Measurements from ENCODE around the gene CYP4F11.
"Not testable (repeated sequence)": the region's sequence is repeated elsewhere in the genome, so short reads cannot be mapped to it uniquely, and the experiment has no call there.

Gene CYP4F11

DNA sequence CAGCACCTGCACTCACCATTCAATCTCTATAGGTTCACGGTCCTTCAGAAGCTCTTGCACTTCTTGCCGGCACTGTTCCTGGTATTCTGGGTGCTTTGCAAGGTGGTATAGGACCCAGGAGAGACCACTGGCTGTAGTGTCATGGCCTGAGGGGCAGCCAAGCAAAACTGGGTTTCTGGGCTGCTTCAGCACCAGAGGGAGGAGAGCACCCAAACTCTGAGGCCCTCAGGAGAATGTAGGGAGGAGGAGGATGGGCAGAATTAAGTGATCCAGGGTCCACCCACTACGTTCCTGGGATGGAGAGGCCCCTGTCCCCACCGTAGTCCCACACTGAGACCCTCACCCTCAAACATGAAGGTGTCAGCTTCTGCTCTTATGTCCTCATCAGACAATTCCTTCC, 12.3 kb downstream of the CYP4F11 start:
- no peak for ATAC-seq

DNA sequence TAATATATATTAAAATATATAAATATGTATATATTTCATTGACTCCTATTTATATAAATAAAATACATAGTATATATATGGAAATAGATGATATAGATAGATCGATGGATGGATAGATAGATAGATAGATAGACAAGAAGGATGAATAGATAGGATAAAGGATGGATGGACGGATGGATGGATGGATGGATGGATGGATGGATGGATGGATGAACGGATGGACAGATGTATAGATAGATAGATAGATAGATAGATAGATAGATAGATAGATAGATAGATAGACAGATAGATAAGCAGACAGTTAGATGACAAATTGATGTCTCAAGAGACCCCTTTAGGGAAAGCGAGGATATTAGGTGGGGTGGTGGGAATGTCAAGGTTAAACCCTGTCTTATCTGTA, 15.1 kb downstream of the CYP4F11 start:
- no peak for ATAC-seq

DNA sequence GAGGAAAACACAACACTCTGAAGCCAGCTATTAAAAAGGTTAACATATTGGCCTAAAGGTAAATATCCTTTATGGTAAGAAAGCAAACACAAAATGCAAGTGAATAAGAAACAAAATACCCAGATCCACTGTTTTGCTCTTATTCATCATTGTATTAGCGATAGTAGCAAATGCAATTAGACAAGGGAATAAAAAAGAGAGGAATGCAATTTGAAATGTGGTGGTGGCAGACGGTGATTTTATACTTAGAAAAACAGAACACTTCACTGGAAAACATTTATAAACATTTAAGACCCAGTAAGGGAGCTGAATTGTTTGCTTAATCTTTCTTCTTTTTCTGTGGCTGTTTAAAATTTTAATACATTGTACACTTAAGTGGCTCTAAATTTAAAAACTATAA, 19.2 kb downstream of the CYP4F11 start:
- ATAC-seq, result no peak

DNA sequence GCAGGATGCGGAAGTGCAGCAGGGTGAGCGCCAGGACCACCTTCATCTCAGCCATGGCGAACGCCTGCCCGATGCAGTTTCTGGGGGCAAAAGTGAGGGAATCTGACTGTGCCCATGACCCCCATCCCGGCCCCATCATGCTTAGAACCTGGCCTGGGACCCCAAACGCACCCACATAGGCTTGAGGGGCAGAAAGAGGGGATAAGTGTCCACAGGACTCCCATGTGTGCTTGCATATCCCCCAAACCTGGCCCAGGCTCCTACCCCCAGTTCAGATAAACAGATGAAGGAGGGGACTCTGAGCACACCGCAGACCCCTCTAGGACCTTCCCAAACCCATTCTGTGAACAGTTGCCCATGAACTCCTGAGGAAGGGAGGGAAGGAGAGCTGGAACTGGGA, 20.5 kb downstream of the CYP4F11 start:
- no peak for ATAC-seq

DNA sequence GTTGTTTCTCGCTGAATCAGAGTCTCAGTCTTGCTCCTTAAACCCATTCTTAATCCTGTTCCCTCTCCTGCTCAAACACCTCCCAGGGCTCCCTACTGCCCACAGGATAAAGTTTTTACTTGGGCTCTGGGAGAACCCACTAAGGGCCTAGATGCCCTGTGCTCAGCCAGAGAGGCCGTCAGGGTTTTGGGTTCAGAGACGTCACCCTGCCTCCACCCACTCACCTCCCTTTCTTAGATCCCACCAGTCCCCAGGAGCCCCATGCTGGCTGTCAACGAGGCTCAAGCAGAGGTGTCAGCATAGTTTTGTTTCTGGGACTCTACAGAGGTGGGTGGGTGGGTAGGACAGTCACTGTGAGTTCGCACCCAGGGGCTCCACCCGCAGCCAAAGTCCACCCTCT, 20.9 kb downstream of the CYP4F11 start:
- no peak for ATAC-seq

DNA sequence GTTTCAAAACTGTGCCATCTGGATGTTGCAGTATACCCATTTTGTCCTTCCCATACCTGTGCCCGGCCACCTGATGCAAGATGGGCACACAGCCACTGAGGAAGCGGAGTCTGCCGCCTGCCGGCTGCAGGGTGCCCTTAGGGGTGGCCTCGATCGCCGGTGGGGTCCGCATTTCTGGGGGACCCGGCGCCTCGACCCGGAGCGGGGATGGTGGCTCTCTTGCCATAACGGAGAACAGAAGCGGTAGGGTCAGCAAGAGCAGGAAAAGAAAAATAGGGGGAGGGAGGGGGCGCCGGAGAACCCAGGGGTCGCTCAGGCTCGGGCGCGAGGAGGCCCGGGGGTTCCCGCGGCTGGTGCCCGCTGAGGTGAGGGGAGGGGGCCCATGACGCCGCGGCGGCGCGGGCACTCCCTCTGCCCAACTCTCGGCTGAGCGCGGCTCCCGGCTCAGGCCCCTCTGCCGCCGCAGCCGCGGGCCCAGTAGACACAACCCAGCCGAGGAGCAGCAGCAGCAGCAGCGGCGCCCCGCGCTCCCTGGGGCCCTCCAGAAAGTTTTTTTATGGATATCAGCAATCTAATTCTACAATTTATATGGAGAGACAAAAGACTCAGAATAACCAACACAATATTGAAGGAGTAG, 22.6 kb downstream of the CYP4F11 start:
- no peak for ATAC-seq

DNA sequence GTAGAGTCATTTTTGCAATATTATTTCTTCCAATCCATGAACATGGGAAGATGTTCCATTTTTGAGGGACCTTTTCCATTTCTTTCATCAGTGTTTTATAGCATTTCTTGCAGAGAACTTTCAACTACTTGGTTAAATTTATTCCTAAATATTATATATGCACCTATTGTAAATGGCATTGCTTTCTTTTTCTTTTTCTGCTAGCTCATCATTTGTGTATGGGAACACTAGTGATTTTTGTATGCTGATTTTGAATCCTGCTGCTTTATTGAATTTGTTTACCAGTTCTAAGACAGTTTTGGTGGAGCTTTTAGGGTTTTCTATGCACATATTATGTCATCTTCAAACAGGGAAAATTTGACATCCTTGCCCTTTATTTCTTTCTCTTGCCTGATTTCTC, 29.3 kb downstream of the CYP4F11 start:
- ATAC-seq, result no peak

- ATAC-seq, result not testable (repeated sequence)
Measured at GRCh38 chr19:15902898-15903297, 31.4 kb downstream of the CYP4F11 start.

DNA sequence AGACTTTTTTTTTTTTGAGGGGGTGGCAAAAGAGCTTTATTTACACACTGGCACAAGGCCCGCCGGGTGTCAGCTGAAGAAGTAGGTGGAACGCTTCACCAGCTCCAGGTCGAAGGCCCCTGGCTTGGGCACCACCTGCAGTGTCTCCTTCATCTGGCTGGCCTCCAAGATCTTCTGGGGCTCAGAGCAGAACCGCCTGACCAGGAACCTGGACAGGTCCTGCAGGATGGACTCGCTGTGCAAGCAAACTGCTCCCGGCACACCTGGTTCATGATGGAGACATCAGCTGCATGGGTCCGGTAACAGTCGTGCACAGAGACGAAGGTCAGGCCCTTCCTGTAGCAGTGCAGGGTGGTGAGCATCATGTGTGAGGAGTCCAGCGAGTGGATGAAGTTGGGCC, 32.1 kb downstream of the CYP4F11 start:
- no peak for ATAC-seq

- ATAC-seq, result no peak
Measured at GRCh38 chr19:15900504-15900903, 33.8 kb downstream of the CYP4F11 start.

- not testable (repeated sequence) for ATAC-seq
Measured at GRCh38 chr19:15900032-15900431, 34.3 kb downstream of the CYP4F11 start.

DNA sequence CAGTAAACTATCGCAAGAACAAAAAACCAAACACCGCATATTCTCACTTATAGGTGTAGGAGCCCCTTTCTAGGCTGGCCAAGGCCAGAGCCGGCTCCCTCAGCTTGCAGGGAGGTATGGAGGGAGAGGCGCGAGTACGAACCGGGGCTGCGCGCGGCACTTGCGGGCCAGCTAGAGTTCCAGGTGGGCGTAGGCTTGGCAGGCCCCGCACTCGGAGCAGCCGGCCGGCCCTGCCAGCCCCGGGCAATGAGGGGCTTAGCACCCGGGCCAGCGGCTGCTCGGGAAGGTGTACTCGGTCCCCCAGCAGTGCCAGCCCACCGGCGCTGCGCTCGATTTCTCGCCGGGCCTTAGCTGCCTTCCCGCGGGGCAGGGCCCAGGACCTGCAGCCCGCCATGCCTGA, 34.8 kb downstream of the CYP4F11 start:
- not testable (repeated sequence) for ATAC-seq

- no peak for ATAC-seq
Measured at GRCh38 chr19:15897738-15898276, 36.5 kb downstream of the CYP4F11 start, which contains the start of gene CYP4F2. Gene CYP4F2, minus strand, starts transcription at chr19:15898074. Its CDS starts 463 bp downstream, at chr19:15897611.

- no peak for ATAC-seq
Measured at GRCh38 chr19:15897026-15897737, 37.1 kb downstream of the CYP4F11 start.

GRCh38 chr19:15895876-15896430, 38.4 kb downstream of the CYP4F11 start:
- no peak for ATAC-seq

DNA sequence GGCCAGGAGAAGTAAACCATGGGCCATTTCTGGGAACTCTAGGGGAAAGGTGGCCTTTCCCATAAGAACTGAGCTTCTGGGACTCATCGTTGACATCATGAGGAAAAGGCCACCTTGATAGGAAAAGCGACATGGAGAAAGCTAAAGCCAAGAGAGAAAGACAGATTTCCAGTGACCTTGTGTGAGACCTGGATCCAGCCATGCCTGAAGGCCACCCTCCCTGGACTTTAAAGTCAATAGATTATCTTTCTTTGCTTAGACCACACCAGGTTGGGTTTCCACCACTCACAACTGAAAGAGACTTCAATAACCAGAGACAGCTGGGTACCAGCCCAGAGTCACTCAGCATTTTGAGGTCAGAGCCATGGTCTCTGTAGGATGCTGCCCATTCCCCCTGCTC, 40.0 kb downstream of the CYP4F11 start:
- no peak for ATAC-seq

DNA sequence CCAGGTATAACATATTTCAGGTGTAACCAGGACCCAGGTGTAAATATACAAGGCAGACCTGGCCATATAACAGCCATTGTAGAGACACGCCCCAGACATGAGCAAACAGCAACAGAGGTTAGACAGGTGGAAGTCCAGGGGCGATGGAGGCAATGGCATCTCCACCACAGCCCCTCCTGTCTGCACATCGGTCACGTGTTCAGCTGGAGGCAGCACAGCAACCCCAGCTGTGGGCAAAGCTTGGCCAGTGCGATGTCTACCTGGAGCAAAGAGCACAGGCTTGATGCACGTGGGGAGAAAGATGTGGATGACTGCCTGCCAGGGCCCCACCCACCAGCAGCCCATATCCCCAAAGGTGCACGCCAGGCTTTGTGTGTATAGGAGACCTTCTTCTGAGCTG, 40.9 kb downstream of the CYP4F11 start:
- no peak for ATAC-seq

GRCh38 chr19:15892012-15892411, 42.3 kb downstream of the CYP4F11 start:
- no peak for ATAC-seq

DNA sequence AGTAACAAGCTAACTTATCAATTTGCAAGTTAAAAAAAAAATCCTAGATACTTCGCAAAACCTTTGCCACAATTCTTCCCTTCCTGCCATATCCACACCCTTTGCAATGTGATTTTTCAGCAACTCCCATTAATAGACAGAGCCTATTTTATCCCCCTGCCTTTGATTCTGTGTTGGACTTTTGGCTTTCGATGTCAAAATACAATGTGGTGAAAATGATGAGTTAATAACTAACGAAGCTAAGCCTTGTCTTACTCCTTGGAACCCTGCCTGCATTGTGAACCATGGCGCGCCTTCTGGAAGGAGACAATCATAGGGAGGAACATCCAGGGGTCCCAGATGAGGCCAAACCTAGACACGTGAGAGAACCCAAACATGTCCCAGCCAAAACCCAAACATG, 42.9 kb downstream of the CYP4F11 start:
- no peak for ATAC-seq

DNA sequence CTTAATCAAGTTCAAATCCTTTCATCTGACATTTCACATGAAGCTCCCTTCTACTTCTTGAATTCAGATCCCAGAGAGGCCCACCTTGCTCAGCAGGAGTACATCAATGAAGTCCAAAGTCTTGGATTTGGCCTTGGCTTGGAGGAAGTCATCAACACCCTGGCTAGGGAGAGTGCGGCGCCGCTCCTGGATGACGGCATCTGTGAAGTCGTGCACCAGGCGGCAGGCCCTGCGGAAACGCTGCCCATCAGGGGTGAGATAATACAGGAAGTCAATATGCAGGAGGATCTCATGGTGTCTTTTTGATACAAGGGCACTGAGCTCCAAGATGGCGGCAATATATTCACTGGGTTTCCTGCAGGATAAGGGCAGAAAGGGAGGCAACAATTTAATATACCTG, 45.0 kb downstream of the CYP4F11 start:
- ATAC-seq, result not testable (repeated sequence)

GRCh38 chr19:15885919-15886318, 48.4 kb downstream of the CYP4F11 start:
- no peak for ATAC-seq

DNA sequence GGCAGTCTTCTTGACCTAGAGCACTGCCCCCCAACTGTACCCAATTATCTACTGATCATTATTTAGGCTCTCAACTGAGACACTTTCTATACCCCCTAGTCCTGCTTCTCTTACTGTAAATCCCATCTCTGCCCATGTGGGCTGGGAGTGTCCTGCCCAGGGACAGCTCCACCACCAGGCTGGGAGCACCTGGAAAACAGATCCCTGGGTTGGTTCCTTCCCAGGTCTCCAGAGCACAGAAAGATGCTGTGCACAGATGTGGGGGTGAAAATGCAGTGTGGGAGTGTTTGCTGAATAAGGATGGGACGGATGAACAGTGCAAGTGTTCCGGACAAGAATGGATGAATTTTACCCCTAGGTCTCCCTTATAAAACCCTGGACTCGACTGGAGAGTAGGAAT, 49.2 kb downstream of the CYP4F11 start:
- ATAC-seq, result no peak

GRCh38 chr19:15883329-15883728, 51.0 kb downstream of the CYP4F11 start:
- not testable (repeated sequence) for ATAC-seq
